Measurements from ENCODE around the gene SPSB2.
"Not testable (repeated sequence)": the region's sequence is repeated elsewhere in the genome, so short reads cannot be mapped to it uniquely, and the experiment has no call there.

Gene SPSB2, protein sequence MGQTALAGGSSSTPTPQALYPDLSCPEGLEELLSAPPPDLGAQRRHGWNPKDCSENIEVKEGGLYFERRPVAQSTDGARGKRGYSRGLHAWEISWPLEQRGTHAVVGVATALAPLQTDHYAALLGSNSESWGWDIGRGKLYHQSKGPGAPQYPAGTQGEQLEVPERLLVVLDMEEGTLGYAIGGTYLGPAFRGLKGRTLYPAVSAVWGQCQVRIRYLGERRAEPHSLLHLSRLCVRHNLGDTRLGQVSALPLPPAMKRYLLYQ

DNA sequence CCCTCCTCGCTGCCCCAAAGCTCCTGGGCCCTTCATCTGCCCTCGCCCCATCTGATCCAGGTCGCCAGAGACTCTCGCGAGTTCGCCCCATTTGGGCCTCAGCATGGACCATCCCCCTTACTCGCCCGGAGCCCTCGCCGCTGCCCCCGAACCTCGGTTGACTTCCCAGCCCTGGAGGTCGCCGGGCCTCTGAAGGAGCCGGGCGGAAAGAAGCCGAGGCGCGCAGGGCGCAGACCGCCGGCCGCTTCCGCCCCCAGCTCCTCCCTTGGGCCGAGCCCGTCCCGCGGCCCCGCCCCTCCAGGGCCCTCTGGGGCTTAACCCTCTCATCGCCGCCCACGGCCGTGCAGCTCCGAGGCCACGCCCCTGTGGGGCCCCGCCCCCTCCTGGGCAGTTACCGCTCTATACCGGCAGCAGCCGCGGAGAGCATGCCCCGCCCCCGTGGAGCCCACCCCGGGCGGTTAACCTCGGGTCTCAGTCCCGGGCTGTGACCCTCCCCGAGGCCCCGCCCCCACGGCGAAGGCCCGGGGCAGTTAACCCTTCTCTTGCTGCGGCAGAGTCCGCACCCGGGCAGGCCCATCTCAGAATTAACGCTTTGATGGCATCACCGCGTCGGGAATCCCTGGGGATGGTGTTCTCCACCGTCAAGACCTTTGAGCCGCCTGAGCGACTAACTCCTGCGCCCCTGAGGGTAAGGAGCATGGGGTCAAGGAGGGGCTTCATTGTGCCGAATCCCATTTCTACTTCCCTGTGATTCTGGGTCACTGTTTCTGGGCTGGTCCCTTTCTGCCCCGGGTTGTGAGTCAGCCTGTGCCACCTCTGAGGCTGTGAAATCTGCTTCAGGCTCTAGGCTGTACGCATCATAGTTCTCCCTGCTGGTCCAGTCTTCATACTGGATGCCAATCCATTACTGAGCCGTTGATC, at the start of gene SPSB2:
SPSB2 (minus strand) TSS at position 210 of the 921 bp plus-strand sequence. CDS start 402 bp downstream, outside the sequence.
- DNase-seq: peak; percentile 100

- DNase-seq: no peak
Measured at GRCh38 chr12:6921996-6922946, 49.2 kb upstream of the SPSB2 start.

- DNase-seq: no peak
Measured at GRCh38 chr12:6921539-6921938, 48.4 kb upstream of the SPSB2 start.

- DNase-seq: no peak
Measured at GRCh38 chr12:6919588-6919987, 46.5 kb upstream of the SPSB2 start.

DNA sequence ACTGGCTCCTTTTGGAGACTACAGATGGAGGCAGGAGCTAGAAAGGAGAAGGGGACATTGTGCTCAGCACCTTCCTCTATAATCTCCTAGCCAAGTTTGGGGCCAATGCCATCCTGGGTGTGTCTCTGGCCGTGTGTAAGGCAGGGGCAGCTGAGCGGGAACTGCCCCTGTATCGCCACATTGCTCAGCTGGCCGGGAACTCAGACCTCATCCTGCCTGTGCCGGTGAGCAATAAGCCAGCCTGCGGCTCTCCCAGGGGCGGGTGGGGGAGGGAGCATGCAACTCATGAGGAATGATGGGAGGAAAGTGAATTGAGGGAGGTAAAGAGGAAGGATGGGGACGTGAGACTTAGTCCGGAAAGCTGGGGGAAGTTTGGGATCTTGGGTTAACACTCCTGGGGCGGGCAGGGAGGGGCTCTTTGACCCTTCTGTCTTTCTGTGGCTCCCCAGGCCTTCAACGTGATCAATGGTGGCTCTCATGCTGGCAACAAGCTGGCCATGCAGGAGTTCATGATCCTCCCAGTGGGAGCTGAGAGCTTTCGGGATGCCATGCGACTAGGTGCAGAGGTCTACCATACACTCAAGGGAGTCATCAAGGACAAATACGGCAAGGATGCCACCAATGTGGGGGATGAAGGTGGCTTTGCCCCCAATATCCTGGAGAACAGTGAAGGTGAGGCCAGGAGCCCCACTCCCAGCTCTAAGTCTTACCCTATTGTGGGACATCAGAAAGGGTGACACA, 44.6 kb upstream of the SPSB2 start:
- no peak for DNase-seq

GRCh38 chr12:6916426-6917200, 43.5 kb upstream of the SPSB2 start:
- DNase-seq: no peak

- no peak for DNase-seq
Measured at GRCh38 chr12:6915789-6916285, 42.7 kb upstream of the SPSB2 start.

- DNase-seq: peak; percentile 96
Measured at GRCh38 chr12:6914947-6915788, 42.1 kb upstream of the SPSB2 start.

DNA sequence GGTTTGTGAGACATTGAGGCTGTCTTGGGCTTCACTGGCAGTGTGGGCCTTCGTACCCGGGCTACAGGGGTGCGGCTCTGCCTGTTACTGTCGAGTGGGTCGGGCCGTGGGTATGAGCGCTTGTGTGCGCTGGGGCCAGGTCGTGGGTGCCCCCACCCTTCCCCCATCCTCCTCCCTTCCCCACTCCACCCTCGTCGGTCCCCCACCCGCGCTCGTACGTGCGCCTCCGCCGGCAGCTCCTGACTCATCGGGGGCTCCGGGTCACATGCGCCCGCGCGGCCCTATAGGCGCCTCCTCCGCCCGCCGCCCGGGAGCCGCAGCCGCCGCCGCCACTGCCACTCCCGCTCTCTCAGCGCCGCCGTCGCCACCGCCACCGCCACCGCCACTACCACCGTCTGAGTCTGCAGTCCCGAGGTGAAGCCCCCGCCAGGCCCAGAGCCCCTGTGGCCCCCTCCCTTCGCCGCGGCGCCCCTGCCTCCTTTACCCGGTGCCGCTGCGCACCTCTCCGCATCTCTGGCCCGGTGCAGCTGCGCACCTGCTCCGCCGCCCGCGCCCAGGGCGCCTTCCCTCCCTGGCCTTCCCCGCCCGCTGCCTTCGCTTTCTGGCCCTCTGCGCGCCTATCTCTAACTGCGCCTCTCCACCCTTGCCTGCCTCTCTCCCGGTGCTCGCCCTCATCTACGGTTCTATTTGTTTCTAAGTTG, 41.3 kb upstream of the SPSB2 start, which contains the start of gene ENO2:
ENO2 (plus strand) TSS at position 335 of the 701 bp plus-strand sequence. CDS start 1,253 bp downstream, outside the sequence.
- DNase-seq: peak; percentile 99

GRCh38 chr12:6912164-6912935, 39.2 kb upstream of the SPSB2 start:
- no peak for DNase-seq

- DNase-seq: no peak
Measured at GRCh38 chr12:6909421-6910145, 36.5 kb upstream of the SPSB2 start.

DNA sequence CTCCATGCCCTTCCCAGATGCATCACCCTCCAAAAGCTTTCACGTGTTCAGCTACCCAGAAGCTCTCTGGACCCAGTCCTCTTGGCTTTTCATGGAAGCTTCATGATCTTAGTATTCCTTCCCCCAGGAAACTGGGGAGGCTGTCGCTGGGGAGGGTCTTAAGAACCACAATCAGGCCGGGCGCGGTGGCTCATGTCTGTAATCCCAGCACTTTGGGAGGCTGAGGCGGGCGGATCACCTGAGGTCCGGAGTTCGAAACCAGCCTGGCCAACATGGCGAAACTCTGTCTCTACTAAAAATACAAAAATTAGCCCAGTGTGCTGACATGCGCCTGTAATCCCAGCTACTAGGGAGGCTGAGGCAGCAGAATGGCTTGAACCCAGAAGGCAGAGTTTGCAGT, 35.0 kb upstream of the SPSB2 start:
- DNase-seq: not testable (repeated sequence)

DNA sequence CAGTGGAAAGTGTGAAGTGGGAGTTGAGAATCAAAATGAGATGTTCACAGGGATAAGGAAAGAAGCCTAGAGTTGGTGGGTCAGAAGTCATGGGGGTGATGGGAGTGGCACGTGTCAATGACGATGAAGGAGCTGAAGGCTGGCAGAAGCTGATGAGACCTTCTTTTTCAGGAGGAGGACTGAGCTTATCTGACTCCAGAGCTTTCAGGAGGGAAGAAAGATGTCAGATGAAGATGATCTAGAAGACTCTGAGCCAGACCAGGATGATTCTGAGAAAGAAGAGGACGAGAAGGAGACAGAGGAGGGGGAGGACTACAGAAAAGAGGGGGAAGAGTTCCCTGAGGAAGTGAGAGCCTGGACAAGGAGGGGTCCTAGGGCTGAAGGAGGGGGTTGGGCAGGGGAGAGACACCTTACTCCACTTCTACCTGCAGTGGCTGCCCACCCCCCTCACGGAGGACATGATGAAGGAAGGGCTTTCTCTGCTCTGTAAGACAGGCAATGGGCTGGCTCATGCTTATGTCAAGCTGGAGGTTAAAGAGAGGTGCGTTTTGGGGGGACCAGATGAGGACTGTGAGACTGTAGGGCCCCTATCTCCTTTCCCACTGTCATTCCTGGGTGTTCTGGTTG, 32.4 kb upstream of the SPSB2 start:
- no peak for DNase-seq

- peak; percentile 100 for DNase-seq
Measured at GRCh38 chr12:6904280-6905276, 31.5 kb upstream of the SPSB2 start, which contains the start of gene LRRC23. Gene LRRC23, plus strand, starts transcription at chr12:6904822. Its CDS starts 812 bp downstream, at chr12:6905634.

DNA sequence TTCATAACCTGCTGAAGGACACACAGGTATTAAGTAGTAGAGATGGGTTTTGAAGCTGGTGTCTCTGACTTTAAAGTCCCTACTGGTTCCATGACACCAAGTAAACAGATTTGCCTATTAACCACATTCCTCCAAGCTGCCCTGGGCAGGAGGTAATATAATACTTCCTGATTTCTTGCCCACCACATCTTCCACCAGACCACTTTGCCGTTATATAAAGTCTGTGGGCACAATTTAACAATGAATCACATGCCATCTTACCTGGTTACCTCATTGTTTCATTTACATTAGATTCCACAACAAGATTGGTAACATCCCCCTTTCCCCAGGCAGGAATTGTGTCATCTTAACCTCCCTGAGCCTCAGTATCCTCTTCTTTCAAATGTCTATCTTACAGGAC, 30.6 kb upstream of the SPSB2 start:
- DNase-seq: no peak

DNA sequence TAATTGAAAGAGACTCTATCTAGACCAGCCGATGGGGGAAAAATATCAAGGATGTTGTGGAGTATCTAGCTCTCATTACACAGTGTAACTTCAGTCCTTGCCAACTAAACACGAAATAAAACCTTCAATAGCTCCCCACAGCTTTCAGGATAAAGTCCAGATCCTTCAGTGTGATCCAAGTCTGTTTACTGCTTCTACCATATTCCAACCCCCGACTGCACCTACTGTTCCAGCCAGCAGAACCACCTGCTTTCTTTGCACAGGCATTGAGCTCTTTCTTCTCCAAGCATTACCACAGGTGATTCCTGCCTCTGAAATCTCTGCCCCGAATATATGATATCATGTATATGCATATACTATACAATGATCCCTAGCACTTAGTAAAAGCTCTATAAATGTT, 29.3 kb upstream of the SPSB2 start:
- no peak for DNase-seq
